Activated CD8-positive, alpha-beta memory T cell treated with anti-CD3 and anti-CD28 coated beads, Interleukin-2, amount 50 U/mL, for 48 hours (primary cell): ENCODE data around the gene NACC2.
A peak's percentile ranks its signal among the peaks of the same experiment; 100 is the strongest.

ENCODE experiments used
- DNase-seq: peaks from one replicate; pipeline ENCODE4 v3.0.0-alpha.2; 2020

The NACC2 gene

GRCh38 chr9:136007934-136008692 is 87.0 kb downstream of the NACC2 start:
- DNase-seq: no peak

GRCh38 chr9:136007276-136007933 is 87.7 kb downstream of the NACC2 start:
- DNase-seq: no peak

GRCh38 chr9:136006169-136006568 is 88.9 kb downstream of the NACC2 start:
- no peak for DNase-seq

- DNase-seq: no peak
These were observed 90.4 kb downstream of the NACC2 start for GRCh38 chr9:136004712-136005111.

- DNase-seq: no peak
These were observed 90.9 kb downstream of the NACC2 start for GRCh38 chr9:136004219-136004618.

GRCh38 chr9:136003411-136004218 is 91.5 kb downstream of the NACC2 start:
- DNase-seq: no peak

- no peak for DNase-seq
These were observed 92.2 kb downstream of the NACC2 start for GRCh38 chr9:136002881-136003280.

GRCh38 chr9:136002215-136002614 is 92.9 kb downstream of the NACC2 start:
- DNase-seq: no peak

- DNase-seq: no peak
These were observed 93.9 kb downstream of the NACC2 start for GRCh38 chr9:136001231-136001630.

GRCh38 chr9:135998410-135999071 is 96.5 kb downstream of the NACC2 start:
- DNase-seq: no peak

GRCh38 chr9:135998016-135998380 is 97.1 kb downstream of the NACC2 start:
- no peak for DNase-seq

GRCh38 chr9:135997090-135998015 is 97.7 kb downstream of the NACC2 start:
- DNase-seq: no peak

- no peak for DNase-seq
These were observed 99.3 kb downstream of the NACC2 start for GRCh38 chr9:135995816-135996215.

- DNase-seq: no peak
These were observed 100.4 kb downstream of the NACC2 start for GRCh38 chr9:135994501-135995192.

- no peak for DNase-seq
These were observed 101.2 kb downstream of the NACC2 start for GRCh38 chr9:135993765-135994500.

GRCh38 chr9:135993409-135993742 is 101.7 kb downstream of the NACC2 start:
- DNase-seq: no peak

GRCh38 chr9:135992486-135993408 is 102.3 kb downstream of the NACC2 start:
- peak; percentile 75 for DNase-seq

- no peak for DNase-seq
These were observed 103.3 kb downstream of the NACC2 start for GRCh38 chr9:135991771-135992170.
